ENCODE results near the gene ERH. TPM values are rescaled to one million over a fixed set of nuclear protein-coding genes. Genes with fewer than 3 reads are reported as not detected.

The ERH gene
- total and polyA plus RNA-seq, 5 donors: 112 to 141 (median 124) TPM

DNA sequence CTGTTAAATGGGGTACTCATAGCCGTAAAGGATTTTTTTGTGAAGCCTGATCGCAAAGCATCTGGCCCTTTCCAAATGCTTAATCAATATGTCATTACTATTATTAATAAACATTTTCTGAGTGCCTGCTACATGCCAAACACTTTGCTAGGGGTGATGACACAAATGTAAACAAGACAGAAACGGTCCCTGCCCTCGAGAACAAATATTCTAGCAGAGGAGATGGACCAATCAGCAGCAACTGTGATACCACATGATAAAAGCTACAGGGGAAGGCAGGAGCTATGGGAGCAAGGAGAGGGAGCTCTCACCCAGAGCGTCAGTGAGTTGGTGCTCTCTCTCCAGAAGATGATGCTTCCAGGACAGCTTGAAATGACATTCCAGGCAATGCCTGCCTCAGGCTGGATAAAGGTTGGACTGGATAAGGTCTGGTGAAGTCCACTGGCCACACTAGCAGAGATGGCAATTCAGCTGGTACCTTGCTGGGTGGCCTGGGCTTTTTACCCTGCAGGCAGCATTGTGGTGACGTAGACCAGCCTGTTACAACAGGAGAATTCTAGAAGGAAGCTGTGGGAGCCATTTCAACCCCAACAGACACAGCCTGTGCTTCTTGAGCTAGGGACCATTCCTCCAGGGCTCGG, 41.1 kb downstream of the ERH start:
- H3K27ac ChIP-seq (ENCODE audit: low read length): no peak overlapping the region
- intact Hi-C loops (cut with DNase I): no loop called here
- WGBS: 76% methylated on average over 7 of the region's 7 CpGs

DNA sequence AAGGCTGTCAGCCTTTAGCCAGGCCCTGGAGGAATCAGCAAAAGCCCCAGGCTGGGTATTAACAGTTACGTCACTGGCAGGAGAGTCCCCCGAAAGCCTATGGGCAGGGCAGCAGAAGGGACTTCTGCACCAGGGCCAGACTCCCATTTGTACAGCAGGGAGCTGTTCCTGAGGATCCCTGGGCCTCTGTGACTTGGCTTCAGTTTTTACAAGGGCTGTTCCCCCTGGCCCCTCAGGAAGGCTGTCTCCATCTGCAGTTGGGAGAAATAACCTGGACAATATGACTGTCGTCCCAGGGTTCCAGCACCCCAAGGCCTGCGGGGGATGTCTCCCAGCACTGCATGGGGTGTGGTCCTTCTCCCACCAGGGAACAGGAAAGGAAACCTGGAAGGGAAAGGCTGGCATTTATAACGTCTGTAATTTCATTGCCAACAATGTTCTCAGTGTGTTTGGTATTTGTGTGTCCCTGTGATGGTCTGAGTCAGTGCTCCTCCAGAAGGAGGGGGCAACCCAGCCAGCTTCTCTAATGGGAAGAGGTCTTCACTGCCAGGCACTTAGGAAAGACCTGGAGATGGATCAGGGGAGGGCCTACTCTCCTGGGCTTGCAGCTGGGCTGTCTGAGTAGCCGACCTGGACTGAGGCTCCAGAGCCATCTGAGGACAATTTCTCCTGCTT, 42.4 kb downstream of the ERH start:
- ATAC-seq: peak; percentile 55 to 81
- WGBS: 52% methylated on average over 6 of the region's 6 CpGs

More for the DNA sequence above, 41.1 kb downstream of the ERH start:
- peaks cover 2% of the 10 kb centered on the region for H3K4me1 ChIP-seq (ENCODE audit: control insufficient read depth, insufficient read depth, low read length)
- DNase-seq (no peak), ATAC-seq (no peak)
- H3K9me3 ChIP-seq (ENCODE audit: control insufficient read depth, low read length): no peaks in the 10 kb centered on the region
- no peak overlapping the region for H3K4me3 ChIP-seq (ENCODE audit: low read length)
- H3K27me3 ChIP-seq (ENCODE audit: control insufficient read depth, insufficient read depth): no peaks in the 10 kb centered on the region

DNA sequence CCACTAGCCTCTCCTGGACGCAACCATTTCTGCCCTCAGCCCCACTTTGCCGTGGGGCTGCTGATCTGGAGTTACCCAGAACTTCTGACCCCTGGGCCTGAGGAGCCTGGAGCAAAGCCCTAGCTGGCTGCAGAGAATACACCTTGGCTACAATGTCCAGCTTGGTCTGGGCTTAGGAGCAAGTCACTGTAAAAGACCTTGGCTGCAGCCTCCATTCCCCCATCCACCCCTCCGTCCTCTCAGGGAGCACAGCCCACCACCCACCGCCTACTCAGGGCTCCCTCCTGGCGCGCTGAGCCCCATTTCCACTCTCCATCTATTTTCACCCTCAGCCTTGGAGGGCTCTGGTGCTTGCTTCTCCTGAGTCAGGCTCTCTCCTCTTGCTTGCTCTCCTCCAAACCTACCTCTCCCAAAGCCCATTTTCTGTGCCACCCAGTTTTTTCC, 42.9 kb downstream of the ERH start:
- DNase-seq (no peak), ATAC-seq (peak in 1 of 2 donors; percentile 11)
- Histone ChIP-seq H3K27ac (ENCODE audit: low read length) (no peak overlapping the region), H3K4me3 (ENCODE audit: low read length) (no peak overlapping the region), H3K9me3 (ENCODE audit: control insufficient read depth, low read length) (no peaks in the 10 kb centered on the region), H3K27me3 (ENCODE audit: control insufficient read depth, insufficient read depth) (no peaks in the 10 kb centered on the region), H3K4me1 (ENCODE audit: control insufficient read depth, insufficient read depth, low read length) (peaks cover 2% of the 10 kb centered on the region)
- intact Hi-C loops (cut with DNase I): no loop called here
- WGBS: 81% methylated on average over 6 of the region's 6 CpGs

More for the DNA sequence above, 42.4 kb downstream of the ERH start:
- no peaks in the 10 kb centered on the region for H3K27me3 ChIP-seq (ENCODE audit: control insufficient read depth, insufficient read depth)
- no peaks in the 10 kb centered on the region for H3K9me3 ChIP-seq (ENCODE audit: control insufficient read depth, low read length)
- DNase-seq: peak in 1 of 3 donors; percentile 66
- H3K27ac ChIP-seq (ENCODE audit: low read length): peak overlapping the region; percentile 9
- H3K4me1 ChIP-seq (ENCODE audit: control insufficient read depth, insufficient read depth, low read length): peaks cover 2% of the 10 kb centered on the region
- no peak overlapping the region for H3K4me3 ChIP-seq (ENCODE audit: low read length)
- intact Hi-C loops (cut with DNase I): no loop called here

DNA sequence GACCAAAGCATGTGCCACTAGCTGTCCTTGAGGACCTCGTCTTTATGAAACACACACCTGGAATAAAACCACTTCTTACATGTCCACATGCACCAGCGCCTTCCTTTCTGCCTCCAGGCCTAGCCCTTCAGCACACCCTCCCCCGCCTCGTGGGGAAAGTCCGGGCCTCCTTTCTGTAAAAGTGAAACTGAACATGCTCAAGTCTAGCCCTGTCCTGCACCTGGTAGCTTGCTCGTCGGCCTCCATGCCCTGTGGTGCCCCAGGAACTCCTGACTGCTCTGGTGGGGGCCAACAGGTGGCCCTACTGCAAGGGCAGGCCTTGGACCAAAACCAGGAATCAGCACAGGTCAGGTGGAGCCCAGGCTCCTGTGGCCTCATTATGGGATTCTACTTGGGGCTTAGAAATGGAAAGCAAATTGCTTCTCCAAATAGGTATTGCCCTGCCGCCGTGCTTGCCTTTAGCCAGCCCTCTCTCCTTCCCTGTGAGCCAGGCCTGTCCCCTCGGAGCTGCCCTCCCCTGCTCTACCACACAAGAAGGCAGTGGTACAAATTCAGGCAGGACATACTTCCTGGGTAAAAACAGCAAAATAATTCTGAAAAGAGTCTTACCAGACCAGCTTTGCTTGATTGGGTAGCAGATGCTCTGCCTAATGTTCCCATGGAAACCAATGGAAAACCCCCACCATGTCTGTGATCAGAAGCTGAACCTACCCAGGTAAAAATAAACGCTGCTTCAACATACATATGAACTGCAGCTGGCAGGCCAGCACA, 43.5 kb downstream of the ERH start:
- DNase-seq (no peak), ATAC-seq (no peak)
- no peaks in the 10 kb centered on the region for H3K27me3 ChIP-seq (ENCODE audit: control insufficient read depth, insufficient read depth)
- H3K27ac ChIP-seq (ENCODE audit: low read length): no peak overlapping the region
- no peak overlapping the region for H3K4me3 ChIP-seq (ENCODE audit: low read length)
- WGBS: 77% methylated on average over 11 of the region's 11 CpGs
- no peaks in the 10 kb centered on the region for H3K9me3 ChIP-seq (ENCODE audit: control insufficient read depth, low read length)
- intact Hi-C loops (cut with DNase I): no loop called here
- peaks cover 2% of the 10 kb centered on the region for H3K4me1 ChIP-seq (ENCODE audit: control insufficient read depth, insufficient read depth, low read length)

DNA sequence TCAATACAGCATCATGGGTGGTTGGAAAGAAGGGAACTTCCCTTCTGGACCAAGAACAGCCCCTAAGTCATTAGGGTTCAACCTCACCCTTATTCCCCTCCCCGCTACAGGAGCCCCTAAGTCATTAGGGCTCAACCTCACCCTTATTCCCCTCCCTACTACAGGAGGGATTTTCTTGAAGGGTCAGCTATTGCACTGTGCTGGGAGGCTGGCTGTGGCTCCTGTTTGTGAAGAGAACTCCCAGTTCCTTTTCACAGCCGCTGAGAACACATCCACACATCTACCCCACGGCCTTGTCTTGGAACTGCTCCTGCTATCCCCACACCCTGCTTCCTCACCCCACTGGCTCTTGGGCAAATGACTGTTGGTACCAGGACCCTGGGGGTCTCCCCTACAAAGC, 44.9 kb downstream of the ERH start:
- ATAC-seq: no peak
- intact Hi-C loops (cut with DNase I): no loop called here
- no peaks in the 10 kb centered on the region for H3K9me3 ChIP-seq (ENCODE audit: control insufficient read depth, low read length)
- no peak for DNase-seq
- H3K27me3 ChIP-seq (ENCODE audit: control insufficient read depth, insufficient read depth): no peaks in the 10 kb centered on the region
- peaks cover 2% of the 10 kb centered on the region for H3K4me1 ChIP-seq (ENCODE audit: control insufficient read depth, insufficient read depth, low read length)
- 86% methylated on average over 3 of the region's 3 CpGs for WGBS
- H3K27ac ChIP-seq (ENCODE audit: low read length): no peak overlapping the region
- H3K4me3 ChIP-seq (ENCODE audit: low read length): no peak overlapping the region

DNA sequence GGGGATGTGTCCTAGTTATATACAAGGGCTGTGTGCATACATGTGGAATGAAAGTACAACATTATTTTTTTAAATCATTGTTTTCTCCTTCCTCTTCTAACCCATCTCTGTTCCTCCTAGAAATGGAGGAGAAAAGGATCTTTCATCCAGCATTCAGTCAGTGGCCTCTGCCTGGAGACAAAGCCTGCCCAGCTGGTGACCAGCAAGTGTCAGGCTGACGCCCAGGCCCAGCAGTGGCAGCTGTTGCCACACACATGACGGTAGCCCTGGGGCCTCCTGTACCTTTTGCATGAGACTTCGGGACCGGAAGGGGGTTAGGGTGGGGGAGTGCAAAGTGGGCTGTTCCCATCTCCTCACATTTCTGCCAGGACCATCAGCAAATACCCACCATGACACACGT, 46.2 kb downstream of the ERH start:
- ATAC-seq (no peak), DNase-seq (no peak)
- Histone ChIP-seq H3K27ac (ENCODE audit: low read length) (no peak overlapping the region), H3K4me3 (ENCODE audit: low read length) (no peak overlapping the region), H3K27me3 (ENCODE audit: control insufficient read depth, insufficient read depth) (no peaks in the 10 kb centered on the region), H3K9me3 (ENCODE audit: control insufficient read depth, low read length) (no peaks in the 10 kb centered on the region), H3K4me1 (ENCODE audit: control insufficient read depth, insufficient read depth, low read length) (peaks cover 2% of the 10 kb centered on the region)
- WGBS: 78% methylated on average over 5 of the region's 5 CpGs
- intact Hi-C loops (cut with DNase I): no loop called here

DNA sequence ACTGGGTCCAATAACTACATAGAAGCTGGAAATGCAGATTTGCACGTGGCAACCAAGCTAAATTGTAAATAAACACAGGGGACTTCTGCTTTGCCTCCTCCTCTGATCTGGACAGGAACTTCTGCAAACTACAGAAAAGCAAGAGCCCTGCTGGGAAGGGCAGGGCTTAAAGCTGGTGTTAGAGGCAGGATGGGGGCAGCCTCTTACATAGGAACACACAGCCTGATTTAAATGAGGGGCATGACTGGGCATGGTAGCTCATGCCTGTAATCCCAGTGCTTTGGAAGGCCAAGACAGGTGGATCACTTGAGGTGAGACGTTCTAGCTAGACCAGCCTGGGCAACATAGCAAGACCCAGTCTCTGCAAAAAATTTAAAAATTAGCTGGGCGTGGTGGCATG, 46.7 kb downstream of the ERH start:
- WGBS: 66% methylated on average over 3 of the region's 3 CpGs
- DNase-seq (no peak), ATAC-seq (no peak)
- H3K4me1 ChIP-seq (ENCODE audit: control insufficient read depth, insufficient read depth, low read length): peaks cover 2% of the 10 kb centered on the region
- H3K4me3 ChIP-seq (ENCODE audit: low read length): no peak overlapping the region
- H3K27me3 ChIP-seq (ENCODE audit: control insufficient read depth, insufficient read depth): no peaks in the 10 kb centered on the region
- H3K9me3 ChIP-seq (ENCODE audit: control insufficient read depth, low read length): no peaks in the 10 kb centered on the region
- no peak overlapping the region for H3K27ac ChIP-seq (ENCODE audit: low read length)
- intact Hi-C loops (cut with DNase I): no loop called here

DNA sequence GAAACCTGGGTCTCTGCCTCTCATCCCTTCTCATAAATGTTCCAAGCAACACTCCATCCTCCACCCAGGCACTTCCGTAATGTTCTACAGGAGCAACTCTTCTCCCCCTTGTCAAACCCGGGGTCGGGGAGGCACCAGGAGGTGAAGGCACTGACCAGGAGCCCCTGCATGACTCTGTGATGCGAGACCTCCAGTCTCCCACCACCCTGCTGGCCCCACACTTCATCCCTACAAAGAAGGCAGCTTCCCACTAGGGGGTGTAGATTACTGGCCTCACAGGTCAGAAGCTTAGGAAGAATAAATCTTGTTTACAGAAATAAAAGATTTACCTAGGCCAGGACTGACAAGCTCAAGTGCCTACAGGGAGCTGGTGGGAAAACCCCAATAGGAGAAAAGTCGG, 47.2 kb downstream of the ERH start:
- ATAC-seq (no peak), DNase-seq (no peak)
- Histone ChIP-seq H3K4me1 (ENCODE audit: control insufficient read depth, insufficient read depth, low read length) (no peaks in the 10 kb centered on the region), H3K9me3 (ENCODE audit: control insufficient read depth, low read length) (no peaks in the 10 kb centered on the region), H3K27me3 (ENCODE audit: control insufficient read depth, insufficient read depth) (no peaks in the 10 kb centered on the region), H3K4me3 (ENCODE audit: low read length) (no peak overlapping the region), H3K27ac (ENCODE audit: low read length) (no peak overlapping the region)
- intact Hi-C loops (cut with DNase I): no loop called here
- 75% methylated on average over 5 of the region's 5 CpGs for WGBS

DNA sequence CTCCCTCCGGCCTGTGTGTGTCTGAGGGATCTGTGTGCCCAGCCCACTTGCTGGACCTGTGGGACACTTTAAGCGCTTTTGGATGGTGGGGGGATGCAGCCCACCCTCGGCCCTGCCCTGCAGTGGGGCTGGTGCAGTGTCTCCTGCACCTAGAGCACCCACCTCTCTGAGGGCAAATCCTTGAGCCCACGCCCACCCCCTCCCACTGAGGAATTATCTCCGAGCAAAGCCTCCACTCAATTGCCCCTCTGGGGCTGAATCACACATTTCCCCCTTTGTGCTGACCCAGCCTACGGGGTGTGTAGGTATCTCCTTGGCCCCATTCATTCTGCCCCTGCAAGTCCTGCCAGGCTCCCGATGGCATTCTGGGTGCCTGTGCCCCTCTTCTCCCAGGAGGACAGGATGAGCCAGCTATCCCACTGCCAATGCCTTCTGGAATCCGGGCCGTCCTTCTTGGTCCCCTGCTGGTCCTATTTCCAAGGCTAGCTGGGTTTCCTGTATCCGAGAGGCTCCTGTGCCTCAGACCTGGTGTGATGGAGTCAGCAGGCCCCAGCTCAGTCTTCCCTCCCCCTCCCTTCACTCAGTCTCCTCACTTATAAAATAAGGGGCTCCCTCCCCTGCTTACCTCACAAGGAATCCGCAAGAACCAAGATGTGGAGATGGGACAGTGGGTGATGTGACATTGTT, 48.9 kb downstream of the ERH start:
- H3K4me1 ChIP-seq (ENCODE audit: control insufficient read depth, insufficient read depth, low read length): no peaks in the 10 kb centered on the region
- 84% methylated on average over 11 of the region's 11 CpGs for WGBS
- no peak for DNase-seq
- no peak overlapping the region for H3K4me3 ChIP-seq (ENCODE audit: low read length)
- no peaks in the 10 kb centered on the region for H3K27me3 ChIP-seq (ENCODE audit: control insufficient read depth, insufficient read depth)
- H3K27ac ChIP-seq (ENCODE audit: low read length): no peak overlapping the region
- intact Hi-C loops (cut with DNase I): loop anchor here in 2 of 4 donors (5.0 to 10.0 kb wide), 3 partner anchors 92 to 107 kb away; no protein-coding TSS in a partner anchor
- ATAC-seq: no peak
- H3K9me3 ChIP-seq (ENCODE audit: control insufficient read depth, low read length): no peaks in the 10 kb centered on the region

DNA sequence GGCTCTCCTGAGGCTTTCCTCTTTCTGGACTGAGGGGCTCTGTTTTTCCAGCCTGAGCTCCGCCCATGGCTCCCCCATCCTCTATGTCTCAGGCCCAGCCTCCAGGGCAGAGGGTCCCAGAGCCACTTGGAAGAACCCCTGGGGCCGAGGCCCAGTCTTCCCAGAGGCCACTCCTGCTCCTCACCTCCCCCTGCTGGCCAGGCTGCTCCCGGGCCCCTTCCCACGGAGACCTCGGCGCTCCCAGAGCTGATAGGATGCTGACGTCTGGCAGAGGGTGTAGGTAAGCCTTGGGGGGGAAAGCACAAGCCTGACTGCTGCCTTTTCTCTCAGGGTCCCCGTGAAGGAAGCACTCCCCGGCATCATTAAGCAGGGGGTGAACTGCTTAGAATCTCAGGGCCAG, 51.4 kb downstream of the ERH start:
- H3K27me3 ChIP-seq (ENCODE audit: control insufficient read depth, insufficient read depth): no peaks in the 10 kb centered on the region
- no peak overlapping the region for H3K4me3 ChIP-seq (ENCODE audit: low read length)
- intact Hi-C loops (cut with DNase I): loop anchor here in 2 of 4 donors (5.0 to 10.0 kb wide), 3 partner anchors 89 to 104 kb away; no protein-coding TSS in a partner anchor
- 28% methylated on average over 9 of the region's 9 CpGs for WGBS
- no peak overlapping the region for H3K27ac ChIP-seq (ENCODE audit: low read length)
- peak; percentile 25 to 33 for ATAC-seq
- no peaks in the 10 kb centered on the region for H3K4me1 ChIP-seq (ENCODE audit: control insufficient read depth, insufficient read depth, low read length)
- DNase-seq: peak; percentile 34 to 78 (median 74)
- no peaks in the 10 kb centered on the region for H3K9me3 ChIP-seq (ENCODE audit: control insufficient read depth, low read length)
